ENCODE measurements around the gene TFPI.

TFPI gene

DNA sequence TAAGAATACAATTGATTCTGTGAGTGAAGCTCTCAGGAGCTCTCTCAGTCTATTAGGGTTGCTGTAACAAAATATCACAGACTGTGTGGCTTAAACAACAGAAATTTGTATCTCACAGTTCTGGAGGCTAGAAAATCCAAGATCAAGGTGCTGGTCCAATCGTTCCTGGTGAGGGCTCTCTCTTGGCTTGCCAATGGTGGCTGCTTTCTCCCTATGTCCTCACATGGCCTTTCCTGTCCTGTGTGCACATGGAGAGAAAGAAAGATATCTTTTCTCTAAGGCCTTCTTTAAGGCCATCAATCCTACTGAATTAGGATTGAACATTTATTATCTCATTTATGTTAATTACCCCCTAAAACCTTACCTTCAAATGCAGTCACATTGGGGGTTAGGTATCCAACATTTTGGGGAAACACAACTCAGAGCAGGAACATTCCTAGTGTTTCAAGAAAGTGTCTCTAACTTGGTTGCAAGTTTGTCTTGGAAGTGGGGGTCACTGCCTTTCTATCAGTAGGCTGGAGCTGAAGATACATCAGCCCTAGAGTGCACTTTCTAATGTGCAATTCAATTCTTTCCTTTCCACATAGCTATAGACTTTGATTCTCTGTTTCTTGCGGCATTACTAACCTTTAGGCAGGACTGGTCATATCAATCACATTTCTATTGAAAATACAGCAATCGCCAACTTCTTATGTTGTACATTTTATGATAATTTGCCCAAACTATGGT, 24.8 kb downstream of the TFPI start:
- no peak for DNase-seq
- Histone ChIP-seq H3K27me3 (replicated peaks) (no peaks in the 10 kb centered on the region), H3K27ac (peak overlapping the region; percentile 83), H3K4me3 (ENCODE audit: low read depth, low read length) (no peak overlapping the region), H3K36me3 (replicated peaks) (peaks cover 22% of the 10 kb centered on the region)
- TF ChIP-seq, protein P1, sequence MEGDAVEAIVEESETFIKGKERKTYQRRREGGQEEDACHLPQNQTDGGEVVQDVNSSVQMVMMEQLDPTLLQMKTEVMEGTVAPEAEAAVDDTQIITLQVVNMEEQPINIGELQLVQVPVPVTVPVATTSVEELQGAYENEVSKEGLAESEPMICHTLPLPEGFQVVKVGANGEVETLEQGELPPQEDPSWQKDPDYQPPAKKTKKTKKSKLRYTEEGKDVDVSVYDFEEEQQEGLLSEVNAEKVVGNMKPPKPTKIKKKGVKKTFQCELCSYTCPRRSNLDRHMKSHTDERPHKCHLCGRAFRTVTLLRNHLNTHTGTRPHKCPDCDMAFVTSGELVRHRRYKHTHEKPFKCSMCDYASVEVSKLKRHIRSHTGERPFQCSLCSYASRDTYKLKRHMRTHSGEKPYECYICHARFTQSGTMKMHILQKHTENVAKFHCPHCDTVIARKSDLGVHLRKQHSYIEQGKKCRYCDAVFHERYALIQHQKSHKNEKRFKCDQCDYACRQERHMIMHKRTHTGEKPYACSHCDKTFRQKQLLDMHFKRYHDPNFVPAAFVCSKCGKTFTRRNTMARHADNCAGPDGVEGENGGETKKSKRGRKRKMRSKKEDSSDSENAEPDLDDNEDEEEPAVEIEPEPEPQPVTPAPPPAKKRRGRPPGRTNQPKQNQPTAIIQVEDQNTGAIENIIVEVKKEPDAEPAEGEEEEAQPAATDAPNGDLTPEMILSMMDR (IDR thresholded peaks at IDR 0.05; ENCODE audit: low read depth, low read length, missing control alignments) = no peak
- in situ Hi-C loops (cut with HindIII; ENCODE audit: low pct_ligation_motif_present, low sequenced_read_pairs) = no loop called here

DNA sequence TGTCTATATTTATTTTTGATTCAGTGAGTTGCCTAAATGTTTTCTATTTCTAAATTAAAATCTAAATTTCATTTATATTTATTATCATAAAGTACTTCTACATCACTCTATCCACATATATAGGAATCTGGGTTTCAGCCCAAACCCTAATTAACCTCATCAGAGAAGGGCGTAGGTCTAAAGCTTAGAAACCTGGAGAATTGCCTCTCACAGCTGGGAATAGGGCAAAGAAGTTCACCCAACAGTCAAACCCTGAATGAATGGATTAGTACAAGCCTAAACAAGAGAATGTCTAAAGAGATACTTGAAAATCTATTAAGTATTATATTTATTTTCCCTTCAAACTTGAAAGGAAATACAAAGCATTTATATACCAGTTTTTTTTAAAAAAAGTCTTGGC, 26.2 kb downstream of the TFPI start:
- in situ Hi-C loops (cut with HindIII; ENCODE audit: low pct_ligation_motif_present, low sequenced_read_pairs) = no loop called here
- TF ChIP-seq, protein P1 (IDR thresholded peaks at IDR 0.05; ENCODE audit: low read depth, low read length, missing control alignments) = no peak

DNA sequence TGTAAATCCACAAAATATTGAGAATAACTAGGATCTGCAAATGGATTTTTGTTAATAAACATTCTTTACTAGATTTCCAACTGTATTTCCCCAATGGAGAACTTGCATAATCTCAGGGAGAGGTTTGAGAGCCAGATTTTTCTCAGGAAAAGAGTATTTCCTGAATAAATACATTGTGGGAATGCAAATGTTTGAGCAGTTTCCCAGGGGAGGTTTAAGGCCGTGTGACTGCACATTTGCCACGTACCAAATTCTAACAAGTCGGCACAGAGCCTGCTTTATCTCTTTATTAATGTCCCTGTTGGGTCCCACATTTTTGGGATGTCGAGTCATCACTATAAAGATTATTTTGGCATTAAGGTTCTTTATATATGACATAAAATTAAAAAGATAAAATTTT, 27.0 kb downstream of the TFPI start:
- DNase-seq = peak; percentile 93
- Histone ChIP-seq H3K36me3 (replicated peaks) (peaks cover 16% of the 10 kb centered on the region), H3K27ac (peak overlapping the region; percentile 83), H3K4me3 (ENCODE audit: low read depth, low read length) (no peak overlapping the region), H3K27me3 (replicated peaks) (no peaks in the 10 kb centered on the region)
- TF ChIP-seq, protein P1 (IDR thresholded peaks at IDR 0.05; ENCODE audit: low read depth, low read length, missing control alignments) = no peak
- in situ Hi-C loops (cut with HindIII; ENCODE audit: low pct_ligation_motif_present, low sequenced_read_pairs) = no loop called here

More for the DNA sequence above, 26.2 kb downstream of the TFPI start:
- Histone ChIP-seq H3K27ac (peak overlapping the region; percentile 83), H3K36me3 (replicated peaks) (peaks cover 22% of the 10 kb centered on the region), H3K4me3 (ENCODE audit: low read depth, low read length) (no peak overlapping the region), H3K27me3 (replicated peaks) (no peaks in the 10 kb centered on the region)
- no peak for DNase-seq

DNA sequence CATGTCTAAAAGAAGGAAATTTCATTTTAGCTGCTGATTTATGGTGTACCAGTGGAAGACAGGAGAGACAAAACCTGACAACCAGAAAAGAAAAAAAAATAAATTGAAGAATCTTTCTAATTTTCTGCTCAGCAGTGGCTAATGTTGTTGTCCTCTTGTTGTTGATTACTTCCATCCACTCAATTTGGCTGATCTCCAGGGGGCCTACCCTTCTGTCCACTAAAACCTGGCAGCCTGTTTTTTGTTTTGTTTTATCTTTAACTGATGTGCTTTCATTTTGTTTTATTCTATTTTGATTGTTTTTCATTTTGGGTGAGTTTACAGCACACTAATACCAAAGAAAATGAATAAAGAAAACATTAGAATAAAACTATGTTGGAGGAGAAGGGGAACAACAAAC, 27.4 kb downstream of the TFPI start:
- H3K27ac ChIP-seq = peak overlapping the region; percentile 83
- TF ChIP-seq, protein P1 (IDR thresholded peaks at IDR 0.05; ENCODE audit: low read depth, low read length, missing control alignments) = no peak
- in situ Hi-C loops (cut with HindIII; ENCODE audit: low pct_ligation_motif_present, low sequenced_read_pairs) = no loop called here

DNA sequence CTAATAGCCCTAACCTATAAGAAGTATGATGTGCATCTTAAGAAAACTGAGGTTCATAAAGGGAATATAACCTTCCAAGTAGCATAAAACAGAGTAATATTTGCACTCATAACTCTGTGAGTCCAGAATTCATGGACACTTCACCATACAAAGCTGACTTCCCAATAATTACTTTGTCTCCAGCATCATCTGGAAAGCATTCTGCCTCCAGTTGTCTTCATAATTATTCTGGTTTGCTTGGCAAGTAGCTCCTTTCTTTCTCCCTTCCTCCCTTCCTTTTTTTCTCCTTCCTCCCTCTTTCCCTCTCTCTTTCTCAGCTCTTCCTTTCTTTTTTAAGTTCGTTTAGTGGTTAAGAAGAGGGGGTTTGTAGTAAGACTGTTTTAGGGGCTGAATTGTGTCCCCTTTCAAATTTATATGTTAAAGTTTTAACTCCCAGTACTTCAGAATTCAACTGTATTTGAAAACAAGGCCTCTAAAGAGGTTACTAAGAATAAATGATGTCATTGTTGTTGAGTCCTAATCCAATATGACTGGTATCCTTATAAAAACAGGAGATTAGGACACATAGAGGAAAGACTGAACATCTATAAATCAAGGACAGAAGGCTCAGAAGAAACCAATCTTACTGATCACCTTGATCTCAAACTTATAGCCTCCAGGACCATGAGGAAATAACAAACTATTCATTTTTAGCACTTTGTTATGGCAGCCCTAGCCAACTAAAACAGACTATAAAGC, 28.9 kb downstream of the TFPI start:
- in situ Hi-C loops (cut with HindIII; ENCODE audit: low pct_ligation_motif_present, low sequenced_read_pairs) = no loop called here
- Histone ChIP-seq H3K27me3 (replicated peaks) (no peaks in the 10 kb centered on the region), H3K4me3 (ENCODE audit: low read depth, low read length) (no peak overlapping the region), H3K36me3 (replicated peaks) (peaks cover 32% of the 10 kb centered on the region), H3K27ac (peak overlapping the region; percentile 83)
- DNase-seq = no peak
- TF ChIP-seq, protein P1 (IDR thresholded peaks at IDR 0.05; ENCODE audit: low read depth, low read length, missing control alignments) = no peak

More for the DNA sequence above, 27.4 kb downstream of the TFPI start:
- no peak for DNase-seq
- Histone ChIP-seq H3K4me3 (ENCODE audit: low read depth, low read length) (no peak overlapping the region), H3K27me3 (replicated peaks) (no peaks in the 10 kb centered on the region), H3K36me3 (replicated peaks) (peaks cover 18% of the 10 kb centered on the region)
